K562 (cell line): Measurements from ENCODE around the gene FAM174C. TPM values are rescaled to one million over a fixed set of nuclear protein-coding genes. Genes with fewer than 3 reads are reported as not detected.

Experiments
- ETS1 ChIP-seq: conservative IDR thresholded peaks from 2 replicates; pipeline ENCODE4 v1.6.1; 2011; ENCODE audit warnings: low read depth, mild to moderate bottlenecking, low read length; ENCODE audit not compliant: control insufficient read depth
- ETV5 ChIP-seq: sonication (generic); formaldehyde crosslinking; IDR thresholded peaks from 2 replicates; pipeline ENCODE4 v1.4.0; 2020; ENCODE audit warnings: low read depth, mild to moderate bottlenecking, missing genetic modification reagents
- GABPB1 ChIP-seq: sonication (generic); formaldehyde crosslinking; IDR thresholded peaks from 2 replicates; pipeline ENCODE4 v1.8.0; 2022; ENCODE audit warnings: mild to moderate bottlenecking, missing genetic modification reagents
- HMGN3 ChIP-seq: IDR thresholded peaks from 2 replicates; pipeline ENCODE4 v1.6.1; 2011; ENCODE audit warnings: borderline replicate concordance, low read depth, mild to moderate bottlenecking, mixed read lengths, low read length; ENCODE audit not compliant: insufficient read length; ENCODE audit errors: extremely low read depth
- MAX ChIP-seq: sonication (generic); formaldehyde crosslinking; IDR thresholded peaks from 2 replicates; pipeline ENCODE4 v1.9.0; 2022; ENCODE audit warnings: mild to moderate bottlenecking, missing genetic modification reagents
- MNT ChIP-seq, 2 experiments: fragments of 450-650 bp; conservative IDR thresholded peaks; 2 replicates each; pipeline ENCODE4 v1.6.1; 2017; ENCODE audit warnings: mild to moderate bottlenecking in 2 of 2, moderate library complexity in 2 of 2
- MTF1 ChIP-seq: fragments of 250-450 bp; sonication (Bioruptor Pico); IDR thresholded peaks from 2 replicates; pipeline ENCODE4 v1.9.0; 2021; ENCODE audit warnings: moderate library complexity, mild to moderate bottlenecking, inconsistent platforms, borderline replicate concordance
- MXI1 ChIP-seq: IDR thresholded peaks from 2 replicates; pipeline ENCODE4 v1.6.1; 2011; ENCODE audit warnings: low read depth, mild to moderate bottlenecking, improper control_type of control experiment, low read length
- NRF1 ChIP-seq, 2 experiments: fragments of 450-650 bp; IDR thresholded peaks in 1 of 2; conservative IDR thresholded peaks in 1 of 2; 2 replicates each; pipeline ENCODE4 v1.6.1; 2014; ENCODE audit warnings: mild to moderate bottlenecking in 2 of 2
- PCBP1 ChIP-seq: fragments of 200-400 bp; formaldehyde crosslinking; IDR thresholded peaks from 2 replicates; pipeline ENCODE4 v1.6.1; 2018; ENCODE audit warnings: mild to moderate bottlenecking, low read depth, low read length; ENCODE audit not compliant: poor library complexity, severe bottlenecking
- RBFOX2 ChIP-seq: fragments of 200-400 bp; formaldehyde crosslinking; IDR thresholded peaks from 2 replicates; pipeline ENCODE4 v1.6.1; 2017; ENCODE audit warnings: low read depth, mild to moderate bottlenecking, low read length, moderate library complexity
- SMC3 ChIP-seq: conservative IDR thresholded peaks from 2 replicates; pipeline ENCODE4 v1.6.1; 2011; ENCODE audit warnings: low read depth, low read length, improper control_type of control experiment; ENCODE audit not compliant: insufficient read depth
- SNAPC5 ChIP-seq: fragments of 250-450 bp; sonication (Bioruptor Pico); IDR thresholded peaks from 2 replicates; pipeline ENCODE4 v1.8.0; 2021; ENCODE audit warnings: moderate library complexity, mild to moderate bottlenecking, inconsistent platforms
- UBTF ChIP-seq, 2 experiments: IDR thresholded peaks; 2 replicates each; pipeline ENCODE4 v1.6.1; 2012; ENCODE audit warnings: improper control_type of control experiment in 2 of 2, low read depth in 2 of 2, low read length in 2 of 2, borderline replicate concordance in 1 of 2
- VEZF1 ChIP-seq: fragments of 200-800 bp; sonication (Bioruptor generic); IDR thresholded peaks from 2 replicates; pipeline ENCODE4 v1.6.1; 2017; ENCODE audit warnings: missing genetic modification characterization, missing compliant biosample characterization
- ZBTB9 ChIP-seq: fragments of 450-650 bp; formaldehyde crosslinking; IDR thresholded peaks from 2 replicates; pipeline ENCODE4 v1.4.0; 2020; ENCODE audit warnings: mild to moderate bottlenecking, moderate library complexity
- polyA plus RNA-seq, 8 experiments: library from polyadenylated mRNA; depleted of rRNA in 4 of 8; stranded (reverse) in 5 of 8; unstranded in 3 of 8; fragments of >200 nt; fragmentation: Nextera tagmentation in 2 of 8; fragmentation: Illumina TruSeq in 1 of 8; extraction: Ambion mirVana in 2 of 8; extraction: Trizol in 1 of 8; gene quantifications; 2 replicates each; pipeline versions ENCODE4 v1.2.1 to v1.2.3, GENCODE V29; 2011 to 2014; ENCODE audit warnings: inconsistent platforms in 1 of 8, missing spikeins in 1 of 8
- total RNA-seq, 7 experiments: library from RNA; depleted of rRNA in 6 of 7; stranded (reverse); fragments of >200 nt in 6 of 7; fragmentation: Illumina TruSeq in 2 of 7; extraction: Trizol in 2 of 7; gene quantifications; 2 replicates each; pipeline versions ENCODE4 v1.2.1 to v1.2.3, GENCODE V29; 2011 to 2021; ENCODE audit warnings: low replicate concordance in 1 of 7

Gene FAM174C
- total and polyA plus RNA-seq, 9 of the 15 experiments (the other 6 are each of a cell fraction or from before 2014, with no cell fraction given), result 0.66 to 89.6 (median 20.3) TPM

GRCh38 chr19:1295169-1296012, 20.1 kb downstream of the FAM174C start (continued):
- no peak for TF ChIP-seq MTF1 (CRISPR knock-in tag)
- peak; percentile 41; the same call in 1 of the 2 replicates for TF ChIP-seq GABPB1 (CRISPR knock-in tag)
- TF ChIP-seq MXI1, result no peak
- peak in 1 of 2 experiments; percentile 92; a peak in 2 of 4 replicates for TF ChIP-seq UBTF (IDR thresholded peaks at IDR 0.05; ENCODE audit: borderline replicate concordance in 1 of 2, low read depth in 2 of 2, low read length in 2 of 2)
- TF ChIP-seq RBFOX2, result peak; percentile 40; the same call in 1 of the 2 replicates
- TF ChIP-seq ZBTB9 (CRISPR knock-in tag), result no peak
- TF ChIP-seq HMGN3, result peak; percentile 7
- peak; percentile 46 for TF ChIP-seq PCBP1
- TF ChIP-seq SMC3, result no peak
- TF ChIP-seq MNT (conservative IDR thresholded peaks at IDR 0.05), result 0 out of 4 replicates have a peak, but pooled peaks of 1 of the 2 experiments have one; percentile 37
- TF ChIP-seq VEZF1 (CRISPR knock-in tag), result peak; percentile 87
- TF ChIP-seq SNAPC5, result no peak
- peak; percentile 69 to 76 for TF ChIP-seq NRF1 (conservative IDR thresholded peaks at IDR 0.05 in 1 of 2, IDR thresholded peaks at IDR 0.05 in 1 of 2)
- 0 out of 2 replicates have a peak, but pooled peaks have one; percentile 40 for TF ChIP-seq ETS1
- no peak for TF ChIP-seq ETV5 (CRISPR knock-in tag)
- TF ChIP-seq MAX (CRISPR knock-in tag), result 0 out of 2 replicates have a peak, but pooled peaks have one; percentile 50
